Stimulated activated CD4-positive, alpha-beta T cell treated with anti-CD3 and anti-CD28 coated beads, Interleukin-1b, Interleukin-23, amount 100 ng/mL, for 48 hours (primary cell): ENCODE measurements around the gene PREX1.
"Not testable (repeated sequence)": the region's sequence is repeated elsewhere in the genome, so short reads cannot be mapped to it uniquely, and the experiment has no call there.

ENCODE experiments used
- DNase-seq: peaks from one replicate; pipeline ENCODE4 v3.0.0-alpha.2; 2020

Gene PREX1

GRCh38 chr20:48827855-48828733 lies at the start of gene PREX1:
Gene PREX1 (minus strand): TSS chr20:48827999. CDS start chr20:48827860, 139 bp downstream.
- peak; percentile 60 for DNase-seq

- DNase-seq = no peak
These were observed 49.5 kb upstream of the PREX1 start for GRCh38 chr20:48877304-48877703.

GRCh38 chr20:48875914-48876240 lies 48.1 kb upstream of the PREX1 start:
- DNase-seq = no peak

- no peak for DNase-seq
These were observed 47.6 kb upstream of the PREX1 start for GRCh38 chr20:48875233-48875913.

GRCh38 chr20:48869442-48869841 lies 41.6 kb upstream of the PREX1 start:
- DNase-seq = not testable (repeated sequence)

- DNase-seq = no peak
These were observed 39.1 kb upstream of the PREX1 start for GRCh38 chr20:48866936-48867335.

- DNase-seq = no peak
These were observed 37.0 kb upstream of the PREX1 start for GRCh38 chr20:48864738-48865318.

- no peak for DNase-seq
These were observed 36.5 kb upstream of the PREX1 start for GRCh38 chr20:48864254-48864653.

GRCh38 chr20:48862279-48862678 lies 34.5 kb upstream of the PREX1 start:
- DNase-seq = no peak

GRCh38 chr20:48861444-48861843 lies 33.6 kb upstream of the PREX1 start:
- DNase-seq = no peak

- DNase-seq = no peak
These were observed 30.4 kb upstream of the PREX1 start for GRCh38 chr20:48858075-48858790.

- no peak for DNase-seq
These were observed 28.3 kb upstream of the PREX1 start for GRCh38 chr20:48856130-48856529.

- DNase-seq = no peak
These were observed 27.2 kb upstream of the PREX1 start for GRCh38 chr20:48855046-48855445.

GRCh38 chr20:48852609-48853008 lies 24.8 kb upstream of the PREX1 start:
- DNase-seq = no peak

GRCh38 chr20:48851579-48851978 lies 23.8 kb upstream of the PREX1 start:
- no peak for DNase-seq

- no peak for DNase-seq
These were observed 23.1 kb upstream of the PREX1 start for GRCh38 chr20:48850977-48851299.

- no peak for DNase-seq
These were observed 22.6 kb upstream of the PREX1 start for GRCh38 chr20:48850257-48850976.

- no peak for DNase-seq
These were observed 22.0 kb upstream of the PREX1 start for GRCh38 chr20:48849779-48850178.

GRCh38 chr20:48849299-48849698 lies 21.5 kb upstream of the PREX1 start:
- DNase-seq = no peak

GRCh38 chr20:48847498-48848205 lies 19.9 kb upstream of the PREX1 start:
- no peak for DNase-seq

GRCh38 chr20:48846516-48847492 lies 19.0 kb upstream of the PREX1 start:
- peak; percentile 79 for DNase-seq
